Vagina (tissue), 2 donors: ENCODE results near the gene EWSR1. TPM values are rescaled to one million over a fixed set of nuclear protein-coding genes. Genes with fewer than 3 reads are reported as not detected.

Experiments
- DNase-seq, 2 donors: peaks; one replicate each; pipeline ENCODE4 v3.0.0-alpha.2; 2017; ENCODE audit errors: extremely low spot score in 2 of 2
- H3K27ac ChIP-seq: fragments of 200-600 bp; sonication (generic); one replicate; pipeline ENCODE4 v1.5.1; 2019
- H3K27me3 ChIP-seq: fragments of 200-600 bp; sonication (generic); one replicate; pipeline ENCODE4 v1.5.1; 2019
- H3K36me3 ChIP-seq, 2 donors: fragments of 200-600 bp; sonication (generic); one replicate each; pipeline ENCODE4 v1.5.1; 2017 to 2019
- H3K4me1 ChIP-seq: fragments of 200-600 bp; sonication (generic); one replicate; pipeline ENCODE4 v1.5.1; 2019
- H3K4me3 ChIP-seq, 2 donors: fragments of 200-600 bp; sonication (generic); 1 replicate in 1 of 2; 2 replicates in 1 of 2; pipeline ENCODE4 v1.5.1; 2016 to 2019
- H3K9me3 ChIP-seq: fragments of 200-600 bp; sonication (generic); one replicate; pipeline ENCODE4 v1.5.1; 2019
- CTCF ChIP-seq, 3 experiments: fragments of 450-650 bp in 2 of 3; fragments of 200-600 bp in 1 of 3; sonication (generic) in 1 of 3; IDR thresholded peaks; one replicate each; pipeline ENCODE4 v1.5.1; 2017 to 2019; ENCODE audit warnings: antibody characterized with exemption in 3 of 3, mild to moderate bottlenecking in 2 of 3, moderate library complexity in 2 of 3
- POLR2A ChIP-seq, 2 donors: fragments of 450-650 bp; IDR thresholded peaks; one replicate each; pipeline ENCODE4 v1.6.1; 2017; ENCODE audit warnings: antibody characterized with exemption in 2 of 2, mild to moderate bottlenecking in 2 of 2, moderate library complexity in 2 of 2
- POLR2AphosphoS5 ChIP-seq, 2 donors: sonication (generic); formaldehyde crosslinking; IDR thresholded peaks; one replicate each; pipeline ENCODE4 v1.9.0; 2017; ENCODE audit warnings: antibody characterized with exemption in 2 of 2, mild to moderate bottlenecking in 2 of 2, low read depth in 1 of 2; ENCODE audit not compliant: insufficient read depth in 1 of 2
- intact Hi-C: fragments of 100-400 bp; cut with DNase I; formaldehyde crosslinking; loops from one replicate; pipeline ENCODE4 v1.15.1; 2023
- total RNA-seq: library from RNA; depleted of rRNA; stranded (reverse); fragments of >200 nt; gene quantifications from one replicate; pipeline ENCODE4 v1.2.3, GENCODE V29; 2016

EWSR1 gene
- total RNA-seq, 1 donor from 2014 or later: 164 TPM

- H3K4me3 ChIP-seq: no peak overlapping the region
- peaks cover 76% of the 10 kb centered on the region for H3K4me1 ChIP-seq
- H3K9me3 ChIP-seq: no peaks in the 10 kb centered on the region
- intact Hi-C loops: loop anchor here (10.0 kb wide), 1 partner anchor 72 kb away; the partner anchor contains the start of gene AP1B1
- no peak overlapping the region for H3K27ac ChIP-seq
- peaks cover 4% of the 10 kb centered on the region for H3K27me3 ChIP-seq
- no peak for DNase-seq
- H3K36me3 ChIP-seq: no peaks in the 10 kb centered on the region
- TF ChIP-seq POLR2AphosphoS5 (IDR thresholded peaks at IDR 0.05; ENCODE audit: insufficient read depth in 1 of 2, low read depth in 1 of 2) (no peak), POLR2A (IDR thresholded peaks at IDR 0.05) (no peak), CTCF (IDR thresholded peaks at IDR 0.05) (no peak)
These were observed 44.4 kb downstream of the EWSR1 start for GRCh38 chr22:29312218-29313125.

GRCh38 chr22:29313126-29313575 lies 45.1 kb downstream of the EWSR1 start:
- no peak for DNase-seq
- no peaks in the 10 kb centered on the region for H3K36me3 ChIP-seq
- H3K27ac ChIP-seq: no peak overlapping the region
- H3K4me1 ChIP-seq: peaks cover 69% of the 10 kb centered on the region
- H3K9me3 ChIP-seq: no peaks in the 10 kb centered on the region
- intact Hi-C loops: loop anchor here (10.0 kb wide), 1 partner anchor 72 kb away; the partner anchor contains the start of gene AP1B1
- peaks cover 4% of the 10 kb centered on the region for H3K27me3 ChIP-seq
- no peak overlapping the region for H3K4me3 ChIP-seq
- TF ChIP-seq POLR2AphosphoS5 (IDR thresholded peaks at IDR 0.05; ENCODE audit: insufficient read depth in 1 of 2, low read depth in 1 of 2): no peak
- no peak for TF ChIP-seq POLR2A (IDR thresholded peaks at IDR 0.05)
- peak in 1 of 3 experiments; percentile 33 for TF ChIP-seq CTCF (IDR thresholded peaks at IDR 0.05)

- H3K27ac ChIP-seq: no peak overlapping the region
- intact Hi-C loops: loop anchor here (10.0 kb wide), 1 partner anchor 71 kb away; the partner anchor contains the start of gene AP1B1
- no peak for DNase-seq
- peak overlapping the region in 1 of 2 donors; percentile 22 for H3K4me3 ChIP-seq
- TF ChIP-seq CTCF (IDR thresholded peaks at IDR 0.05) (no peak), POLR2A (IDR thresholded peaks at IDR 0.05) (no peak), POLR2AphosphoS5 (IDR thresholded peaks at IDR 0.05; ENCODE audit: insufficient read depth in 1 of 2, low read depth in 1 of 2) (no peak)
- H3K9me3 ChIP-seq: no peaks in the 10 kb centered on the region
- H3K27me3 ChIP-seq: peaks cover 4% of the 10 kb centered on the region
- no peaks in the 10 kb centered on the region for H3K36me3 ChIP-seq
- peaks cover 62% of the 10 kb centered on the region for H3K4me1 ChIP-seq
These were observed 45.8 kb downstream of the EWSR1 start for GRCh38 chr22:29313576-29314466.

GRCh38 chr22:29314537-29315285 lies 46.6 kb downstream of the EWSR1 start:
- Histone ChIP-seq H3K4me1 (peaks cover 53% of the 10 kb centered on the region), H3K36me3 (no peaks in the 10 kb centered on the region), H3K4me3 (peak overlapping the region; percentile 27 to 49), H3K9me3 (no peaks in the 10 kb centered on the region), H3K27me3 (peaks cover 4% of the 10 kb centered on the region), H3K27ac (no peak overlapping the region)
- TF ChIP-seq POLR2A (IDR thresholded peaks at IDR 0.05) (no peak), CTCF (IDR thresholded peaks at IDR 0.05) (no peak), POLR2AphosphoS5 (IDR thresholded peaks at IDR 0.05; ENCODE audit: insufficient read depth in 1 of 2, low read depth in 1 of 2) (no peak)
- DNase-seq: no peak
- intact Hi-C loops: loop anchor here (10.0 kb wide), 1 partner anchor 70 kb away; the partner anchor contains the start of gene AP1B1
